Hepatocyte (in vitro differentiated cells): Measurements from ENCODE around the gene GPANK1. TPM values are rescaled to one million over a fixed set of nuclear protein-coding genes. Genes with fewer than 3 reads are reported as not detected.
A peak's percentile ranks its signal among the peaks of the same experiment; 100 is the strongest.

Experiments used
- DNase-seq: peaks from one replicate; pipeline ENCODE4 v3.0.0-alpha.2; 2016; ENCODE audit warnings: low spot score
- H2AFZ ChIP-seq: fragments of 200-600 bp; sonication (generic); 2 replicates; pipeline ENCODE4 v1.6.0; 2016; ENCODE audit warnings: antibody characterized with exemption, mild to moderate bottlenecking
- H3K27ac ChIP-seq: fragments of 200-600 bp; sonication (generic); 2 replicates; pipeline ENCODE4 v1.5.1; 2016; ENCODE audit warnings: mild to moderate bottlenecking
- H3K27me3 ChIP-seq: fragments of 200-600 bp; sonication (generic); 2 replicates; pipeline ENCODE4 v1.6.1; 2016
- H3K36me3 ChIP-seq: fragments of 200-600 bp; sonication (generic); replicated peaks from 2 replicates; pipeline ENCODE4 v1.5.1; 2016; ENCODE audit warnings: low read depth; ENCODE audit not compliant: insufficient read depth
- H3K4me1 ChIP-seq: fragments of 200-600 bp; sonication (generic); 2 replicates; pipeline ENCODE4 v1.5.1; 2016; ENCODE audit warnings: mild to moderate bottlenecking, moderate library complexity; ENCODE audit not compliant: insufficient read depth
- H3K4me2 ChIP-seq: fragments of 200-600 bp; sonication (generic); 2 replicates; pipeline ENCODE4 v1.6.0; 2016
- H3K4me3 ChIP-seq: fragments of 200-600 bp; sonication (generic); 2 replicates; pipeline ENCODE4 v1.5.1; 2016; ENCODE audit warnings: mild to moderate bottlenecking
- H3K79me2 ChIP-seq: fragments of 200-600 bp; sonication (generic); 2 replicates; pipeline ENCODE4 v1.6.0; 2017; ENCODE audit warnings: mild to moderate bottlenecking
- H3K9me2 ChIP-seq: fragments of 200-600 bp; sonication (generic); replicated peaks from 2 replicates; pipeline ENCODE4 v1.6.0; 2017; ENCODE audit warnings: mild to moderate bottlenecking; ENCODE audit not compliant: insufficient read depth
- H3K9me3 ChIP-seq: fragments of 200-600 bp; sonication (generic); 2 replicates; pipeline ENCODE4 v1.5.1; 2016; ENCODE audit warnings: low read depth, mild to moderate bottlenecking
- H4K20me1 ChIP-seq: fragments of 200-600 bp; sonication (generic); 2 replicates; pipeline ENCODE4 v1.6.0; 2016; ENCODE audit warnings: mild to moderate bottlenecking; ENCODE audit not compliant: insufficient read depth, poor library complexity, severe bottlenecking
- CTCF ChIP-seq: fragments of 200-600 bp; sonication (generic); IDR thresholded peaks from 2 replicates; pipeline ENCODE4 v1.5.1; 2016; ENCODE audit warnings: antibody characterized with exemption, mild to moderate bottlenecking; ENCODE audit not compliant: poor library complexity
- EZH2 ChIP-seq: fragments of 200-600 bp; sonication (generic); IDR thresholded peaks from 2 replicates; pipeline ENCODE4 v1.6.1; 2016; ENCODE audit warnings: antibody characterized with exemption, mild to moderate bottlenecking, borderline replicate concordance
- EZH2phosphoT487 ChIP-seq: fragments of 200-600 bp; sonication (generic); IDR thresholded peaks from one replicate; pipeline ENCODE4 v1.6.1; 2018; ENCODE audit warnings: antibody characterized with exemption, mild to moderate bottlenecking, low read depth, moderate library complexity; ENCODE audit not compliant: unreplicated experiment, severe bottlenecking
- WGBS: methylation state at CpG from one replicate; pipeline ENCODE4 v1.1.6; 2016; ENCODE audit warnings: low lambda C conversion rate; ENCODE audit errors: missing lambda C conversion rate; 5-methylcytosine and 5-hydroxymethylcytosine counted together
- polyA plus RNA-seq: library from polyadenylated mRNA; unstranded; fragments of >200 nt; fragmentation: Nextera tagmentation; extraction: Ambion mirVana; gene quantifications from 2 replicates; pipeline ENCODE4 v1.2.1, GENCODE V29; 2016
- total RNA-seq: library from RNA; depleted of rRNA; stranded (reverse); fragments of >200 nt; gene quantifications from 2 replicates; pipeline ENCODE4 v1.2.3, GENCODE V29; 2014

GPANK1 gene
- total and polyA plus RNA-seq, 2 experiments from 2014 or later, result 18.1 to 23.8 TPM

DNA sequence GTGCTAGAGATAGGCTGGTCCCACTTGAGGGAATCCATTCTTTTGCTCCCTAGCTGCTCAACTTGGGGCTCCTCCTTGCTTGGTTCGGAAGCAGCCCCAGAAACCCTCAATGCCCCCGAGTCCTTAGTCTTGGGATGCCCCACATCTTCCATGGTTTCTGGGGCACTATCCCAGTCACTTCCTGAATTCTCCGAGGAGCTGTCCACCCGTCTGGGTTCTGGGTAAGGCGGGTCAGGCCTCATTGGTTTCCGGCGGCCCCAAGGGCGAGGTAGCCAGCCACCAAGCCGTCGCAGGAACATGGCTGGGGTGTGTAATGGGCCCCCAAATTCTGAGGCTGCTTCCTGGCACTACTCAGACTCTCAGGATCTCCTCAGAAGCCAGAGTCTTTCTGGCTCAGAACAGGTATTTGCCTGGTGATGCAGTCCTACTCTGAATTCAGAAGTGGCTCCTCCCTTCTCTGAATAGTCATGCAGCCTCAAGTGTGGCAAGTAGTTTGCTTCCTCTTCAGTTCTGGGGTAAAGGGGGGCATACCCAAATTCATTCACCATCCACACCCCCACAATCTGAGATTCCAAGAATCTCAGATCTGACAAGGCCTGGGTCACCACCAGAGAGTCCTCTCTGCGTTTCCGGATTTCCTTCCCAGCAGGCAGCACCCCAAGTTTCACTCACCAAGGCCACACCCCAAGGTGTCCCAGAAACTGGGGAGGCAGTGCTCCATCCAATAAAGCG lies 5.0 kb downstream of the GPANK1 start:
- H3K4me2 ChIP-seq, result peak overlapping the region; percentile 97
- H3K4me3 ChIP-seq, result peak overlapping the region; percentile 55
- peaks cover 34% of the 10 kb centered on the region for H3K4me1 ChIP-seq
- no peaks in the 10 kb centered on the region for H3K9me3 ChIP-seq
- DNase-seq, result peak; percentile 46
- TF ChIP-seq CTCF, result no peak
- TF ChIP-seq EZH2phosphoT487, result no peak
- no peak for TF ChIP-seq EZH2
- H2AFZ ChIP-seq, result no peak overlapping the region
- H3K27ac ChIP-seq, result peak overlapping the region; percentile 89
- H3K79me2 ChIP-seq, result peaks cover 70% of the 10 kb centered on the region
- WGBS, result 38% methylated on average over 13 of the region's 13 CpGs
- H3K27me3 ChIP-seq, result no peaks in the 10 kb centered on the region
- no peaks in the 10 kb centered on the region for H3K36me3 ChIP-seq
- peaks cover 13% of the 10 kb centered on the region for H4K20me1 ChIP-seq
- H3K9me2 ChIP-seq, result no peaks in the 10 kb centered on the region

DNA sequence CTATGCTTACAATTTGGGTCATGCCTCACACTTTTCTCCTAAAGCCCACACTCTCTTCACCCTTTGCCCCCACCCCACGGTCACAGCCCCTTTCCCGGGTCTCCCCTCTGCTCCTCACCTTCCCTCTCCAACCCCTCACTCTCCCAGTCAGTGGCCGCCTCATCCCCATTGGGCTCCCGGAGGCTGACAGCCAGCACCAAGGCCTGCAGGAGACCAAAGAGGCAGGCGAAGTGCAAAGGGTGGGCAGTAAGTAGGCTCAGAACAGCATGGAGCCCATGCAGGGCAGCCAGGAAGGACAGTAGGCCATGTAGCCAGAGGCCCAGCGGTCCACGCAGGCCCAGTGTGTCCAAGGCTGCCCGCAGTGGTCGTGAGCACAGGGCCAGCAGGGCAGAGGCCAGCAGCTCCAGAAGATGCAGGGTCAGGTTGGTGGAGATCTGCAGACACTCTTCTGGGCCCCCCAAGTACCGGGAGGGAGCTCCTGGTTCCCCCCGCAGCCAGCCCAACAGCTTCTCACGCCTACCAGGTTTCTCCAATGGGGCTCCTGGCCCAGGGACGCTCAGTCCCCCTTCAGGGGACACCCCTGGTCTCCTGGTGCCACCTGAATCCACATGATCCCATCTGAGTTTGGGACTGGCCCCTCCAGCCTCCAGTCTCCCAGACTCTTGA lies 5.7 kb downstream of the GPANK1 start:
- no peaks in the 10 kb centered on the region for H3K27me3 ChIP-seq
- no peaks in the 10 kb centered on the region for H3K9me3 ChIP-seq
- H3K4me2 ChIP-seq, result peak overlapping the region; percentile 97
- no peak overlapping the region for H3K27ac ChIP-seq
- H3K4me3 ChIP-seq, result peak overlapping the region; percentile 55
- H3K4me1 ChIP-seq, result peaks cover 32% of the 10 kb centered on the region
- H4K20me1 ChIP-seq, result peaks cover 13% of the 10 kb centered on the region
- DNase-seq, result no peak
- no peaks in the 10 kb centered on the region for H3K36me3 ChIP-seq
- H2AFZ ChIP-seq, result no peak overlapping the region
- 88% methylated on average over 13 of the region's 13 CpGs for WGBS
- H3K79me2 ChIP-seq, result peaks cover 75% of the 10 kb centered on the region
- TF ChIP-seq EZH2phosphoT487 (no peak), EZH2 (no peak), CTCF (no peak)
- H3K9me2 ChIP-seq, result no peaks in the 10 kb centered on the region

GRCh38 chr6:31658158-31658688 lies 6.6 kb downstream of the GPANK1 start:
- Histone ChIP-seq H3K36me3 (no peaks in the 10 kb centered on the region), H3K9me2 (no peaks in the 10 kb centered on the region), H3K9me3 (no peaks in the 10 kb centered on the region), H3K4me1 (peaks cover 30% of the 10 kb centered on the region), H3K4me3 (no peak overlapping the region), H4K20me1 (peaks cover 13% of the 10 kb centered on the region), H2AFZ (no peak overlapping the region), H3K27me3 (no peaks in the 10 kb centered on the region), H3K4me2 (peak overlapping the region; percentile 97), H3K79me2 (peaks cover 75% of the 10 kb centered on the region), H3K27ac (no peak overlapping the region)
- no peak for DNase-seq
- WGBS, result 86% methylated on average over 4 of the region's 4 CpGs
- no peak for TF ChIP-seq EZH2phosphoT487
- no peak for TF ChIP-seq CTCF
- TF ChIP-seq EZH2, result no peak
